ENCODE measurements around the gene HDAC4. TPM values are rescaled to one million over a fixed set of nuclear protein-coding genes. Genes with fewer than 3 reads are reported as not detected.

Gene HDAC4
- total RNA-seq, 1 donor from 2014 or later = 11.8 TPM

GRCh38 chr2:239249776-239250175 lies 151.0 kb downstream of the HDAC4 start:
- H3K36me3 ChIP-seq (ENCODE audit: insufficient read depth, low read length) = no peaks in the 10 kb centered on the region
- no peak overlapping the region for H3K4me3 ChIP-seq (ENCODE audit: insufficient read depth, low read depth, low read length)
- Mint-ChIP-seq H3K27ac (ENCODE audit: unreplicated experiment) (no peak overlapping the region), H3K9me3 (ENCODE audit: unreplicated experiment) (no peaks in the 10 kb centered on the region), H3K4me3 (ENCODE audit: unreplicated experiment) (no peak overlapping the region), H3K36me3 (ENCODE audit: low read depth, unreplicated experiment) (no peaks in the 10 kb centered on the region), H3K27me3 (ENCODE audit: low read depth, unreplicated experiment) (no peaks in the 10 kb centered on the region), H3K4me1 (ENCODE audit: low read depth, unreplicated experiment) (peaks cover 26% of the 10 kb centered on the region)
- H3K4me2 ChIP-seq (ENCODE audit: low read length) = peak overlapping the region; percentile 17
- peaks cover 7% of the 10 kb centered on the region for H4K20me1 ChIP-seq (ENCODE audit: insufficient read depth, low read length)
- no peaks in the 10 kb centered on the region for H3K9me3 ChIP-seq (ENCODE audit: insufficient read depth, low read depth, low read length)
- DNase-seq (ENCODE audit: low read depth) (peak; percentile 17), FAIRE-seq (no peak)
- H3K9ac ChIP-seq (ENCODE audit: low read length) = no peak overlapping the region
- H2AFZ ChIP-seq (ENCODE audit: low read depth, low read length) = no peak overlapping the region
- TF ChIP-seq CTCF (IDR thresholded peaks at IDR 0.05; ENCODE audit: insufficient read depth, low read depth, low read length) (no peak), EZH2 (IDR thresholded peaks at IDR 0.05; ENCODE audit: insufficient read depth, low read length) (no peak)
- H3K79me2 ChIP-seq (ENCODE audit: insufficient read depth, low read length) = peaks cover 12% of the 10 kb centered on the region
- peaks cover 14% of the 10 kb centered on the region for H3K4me1 ChIP-seq (ENCODE audit: insufficient read depth, low read length)
- H3K27ac ChIP-seq (ENCODE audit: low read depth, low read length) = no peak overlapping the region
- no peaks in the 10 kb centered on the region for H3K27me3 ChIP-seq (ENCODE audit: insufficient read depth, low read length)

GRCh38 chr2:239249048-239249447 lies 151.8 kb downstream of the HDAC4 start:
- H3K79me2 ChIP-seq (ENCODE audit: insufficient read depth, low read length) = peaks cover 12% of the 10 kb centered on the region
- FAIRE-seq = no peak
- H3K27ac Mint-ChIP-seq (ENCODE audit: unreplicated experiment) = no peak overlapping the region

More at GRCh38 chr2:239249048-239249447, 151.8 kb downstream of the HDAC4 start:
- H3K27me3 Mint-ChIP-seq (ENCODE audit: low read depth, unreplicated experiment) = no peaks in the 10 kb centered on the region
- peaks cover 14% of the 10 kb centered on the region for H3K4me1 ChIP-seq (ENCODE audit: insufficient read depth, low read length)
- no peak overlapping the region for H3K27ac ChIP-seq (ENCODE audit: low read depth, low read length)
- H2AFZ ChIP-seq (ENCODE audit: low read depth, low read length) = no peak overlapping the region
- no peak for TF ChIP-seq EZH2 (IDR thresholded peaks at IDR 0.05; ENCODE audit: insufficient read depth, low read length)
- TF ChIP-seq CTCF (IDR thresholded peaks at IDR 0.05; ENCODE audit: insufficient read depth, low read depth, low read length) = no peak
- H3K4me2 ChIP-seq (ENCODE audit: low read length) = peak overlapping the region; percentile 17
- DNase-seq (ENCODE audit: low read depth) = no peak
- peaks cover 25% of the 10 kb centered on the region for H3K4me1 Mint-ChIP-seq (ENCODE audit: low read depth, unreplicated experiment)
- H3K9me3 ChIP-seq (ENCODE audit: insufficient read depth, low read depth, low read length) = no peaks in the 10 kb centered on the region
- H3K9ac ChIP-seq (ENCODE audit: low read length) = no peak overlapping the region
- no peaks in the 10 kb centered on the region for H3K36me3 ChIP-seq (ENCODE audit: insufficient read depth, low read length)
- no peaks in the 10 kb centered on the region for H3K36me3 Mint-ChIP-seq (ENCODE audit: low read depth, unreplicated experiment)
- H3K4me3 Mint-ChIP-seq (ENCODE audit: unreplicated experiment) = no peak overlapping the region
- H4K20me1 ChIP-seq (ENCODE audit: insufficient read depth, low read length) = peaks cover 7% of the 10 kb centered on the region
- H3K9me3 Mint-ChIP-seq (ENCODE audit: unreplicated experiment) = no peaks in the 10 kb centered on the region
- H3K27me3 ChIP-seq (ENCODE audit: insufficient read depth, low read length) = no peaks in the 10 kb centered on the region
- no peak overlapping the region for H3K4me3 ChIP-seq (ENCODE audit: insufficient read depth, low read depth, low read length)
